A549 (cell line): Measurements from ENCODE around the gene DNAJC2.
"Not testable (repeated sequence)": the region's sequence is repeated elsewhere in the genome, so short reads cannot be mapped to it uniquely, and the experiment has no call there.

ENCODE experiments used
- CHD2 ChIP-seq: fragments of 150-350 bp; IDR thresholded peaks from 2 replicates; pipeline ENCODE4 v1.6.1; 2014; ENCODE audit warnings: low read length; ENCODE audit not compliant: partially characterized antibody
- HDAC2 ChIP-seq: fragments of 200-600 bp; sonication (generic); IDR thresholded peaks from 2 replicates; pipeline ENCODE4 v1.6.1; 2016
- JUN ChIP-seq, 2 experiments: fragments of >200 bp; sonication (Bioruptor Twin); formaldehyde crosslinking; IDR thresholded peaks; 2 replicates in 1 of 2; 3 replicates in 1 of 2; pipeline ENCODE4 v1.6.1; 2016 to 2017
- MAFK ChIP-seq: fragments of 450-650 bp; IDR thresholded peaks from 2 replicates; pipeline ENCODE4 v1.6.1; 2014; ENCODE audit not compliant: partially characterized antibody
- MYC ChIP-seq: IDR thresholded peaks from 2 replicates; pipeline ENCODE4 v1.6.1; 2012; ENCODE audit warnings: mild to moderate bottlenecking, inconsistent platforms, low read length, improper control_type of control experiment, borderline replicate concordance
- POLR2AphosphoS2 ChIP-seq: conservative IDR thresholded peaks from 2 replicates; pipeline ENCODE4 v1.6.1; 2012; ENCODE audit warnings: low read length, improper control_type of control experiment, inconsistent platforms
- RAD21 ChIP-seq, 2 experiments: fragments of >200 bp in 1 of 2; sonication (Bioruptor Twin) in 1 of 2; formaldehyde crosslinking in 1 of 2; IDR thresholded peaks in 1 of 2; conservative IDR thresholded peaks in 1 of 2; 2 replicates in 1 of 2; 3 replicates in 1 of 2; pipeline ENCODE4 v1.6.1; 2012 to 2018; ENCODE audit warnings: inconsistent platforms in 1 of 2
- RNF2 ChIP-seq: fragments of 200-600 bp; sonication (generic); IDR thresholded peaks from 2 replicates; pipeline ENCODE4 v1.6.1; 2016; ENCODE audit warnings: low read depth, mild to moderate bottlenecking, antibody characterized with exemption, moderate library complexity, borderline replicate concordance
- SMC3 ChIP-seq: fragments of >200 bp; sonication (Bioruptor Twin); formaldehyde crosslinking; IDR thresholded peaks from 3 replicates; pipeline ENCODE4 v1.6.1; 2018; ENCODE audit warnings: inconsistent platforms
- TFCP2L1 ChIP-seq: fragments of 250-450 bp; sonication (Bioruptor Pico); IDR thresholded peaks from 2 replicates; pipeline ENCODE4 v1.5.0; 2021; ENCODE audit warnings: mild to moderate bottlenecking
- TF ChIP-seq, protein P1 (sequence below): fragments of 450-650 bp; IDR thresholded peaks from 2 replicates; pipeline ENCODE4 v1.6.1; 2014; ENCODE audit warnings: antibody characterized with exemption
- TF ChIP-seq, protein P2 (sequence below): fragments of >200 bp; sonication (Bioruptor Twin); formaldehyde crosslinking; IDR thresholded peaks from 3 replicates; pipeline ENCODE4 v1.5.1; 2016
- TF ChIP-seq, protein P3 (sequence below): fragments of 200-600 bp; sonication (generic); IDR thresholded peaks from 2 replicates; pipeline ENCODE4 v1.6.1; 2016; ENCODE audit warnings: antibody characterized with exemption, mild to moderate bottlenecking, moderate library complexity
- TF ChIP-seq, protein P4 (sequence below): IDR thresholded peaks from 2 replicates; pipeline ENCODE4 v1.6.1; 2012

DNA sequence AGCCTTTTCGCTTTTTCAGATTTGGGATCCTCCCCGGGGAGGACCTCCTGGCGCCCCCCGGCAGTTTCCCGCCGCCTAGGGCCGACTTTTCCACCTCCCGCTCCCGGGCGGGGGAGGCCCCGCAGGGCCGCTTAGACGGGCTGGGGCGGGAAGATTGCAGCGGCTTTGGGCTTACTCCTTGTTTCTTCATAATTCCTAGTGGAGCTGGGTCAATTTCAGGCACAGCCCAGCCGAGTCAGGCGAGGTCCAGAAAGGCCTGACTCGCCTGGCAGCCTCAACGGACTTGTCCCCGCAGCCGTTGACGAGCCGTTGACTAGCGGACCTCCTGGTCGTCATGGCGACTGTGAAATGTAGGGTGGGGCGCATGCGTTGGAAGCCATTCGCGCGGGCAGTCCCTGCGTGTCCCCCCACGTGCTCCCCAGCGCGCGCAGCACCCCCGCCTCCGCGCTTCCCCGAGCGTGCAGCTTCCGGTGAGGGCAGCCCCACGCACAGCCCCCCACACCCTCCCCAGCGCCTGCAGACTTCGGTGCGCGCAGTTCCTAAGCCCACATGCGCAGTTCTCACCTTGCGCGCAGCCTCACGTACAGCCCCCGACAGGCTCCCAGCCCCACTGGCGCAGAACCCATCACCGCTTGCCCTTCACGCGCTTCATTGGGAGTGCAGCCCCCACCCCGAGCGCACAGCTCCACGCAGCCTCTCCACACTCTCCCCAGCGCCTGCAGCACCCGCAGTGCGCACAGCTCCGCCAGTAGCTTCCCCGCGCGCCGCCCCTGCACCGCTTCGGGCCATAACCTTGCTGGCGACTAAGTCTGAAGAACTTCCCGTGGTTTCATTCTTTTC lies 64.4 kb downstream of the DNAJC2 start:
- TF ChIP-seq CHD2; TFCP2L1 (CRISPR knock-in tag); MYC; SMC3; MAFK; RAD21 (conservative IDR thresholded peaks at IDR 0.05 in 1 of 2, IDR thresholded peaks at IDR 0.05 in 1 of 2); POLR2AphosphoS2; HDAC2: not testable (repeated sequence)
- TF ChIP-seq RNF2 (0 out of 2 replicates have a peak, but pooled peaks have one; percentile 46), JUN (IDR thresholded peaks at IDR 0.05) (peak in 1 of 2 experiments; percentile 46; a peak in 2 of 5 replicates)
- TF ChIP-seq, protein P1, sequence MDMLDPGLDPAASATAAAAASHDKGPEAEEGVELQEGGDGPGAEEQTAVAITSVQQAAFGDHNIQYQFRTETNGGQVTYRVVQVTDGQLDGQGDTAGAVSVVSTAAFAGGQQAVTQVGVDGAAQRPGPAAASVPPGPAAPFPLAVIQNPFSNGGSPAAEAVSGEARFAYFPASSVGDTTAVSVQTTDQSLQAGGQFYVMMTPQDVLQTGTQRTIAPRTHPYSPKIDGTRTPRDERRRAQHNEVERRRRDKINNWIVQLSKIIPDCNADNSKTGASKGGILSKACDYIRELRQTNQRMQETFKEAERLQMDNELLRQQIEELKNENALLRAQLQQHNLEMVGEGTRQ, result peak; percentile 41; the same call in 1 of the 2 replicates
- TF ChIP-seq, protein P2, sequence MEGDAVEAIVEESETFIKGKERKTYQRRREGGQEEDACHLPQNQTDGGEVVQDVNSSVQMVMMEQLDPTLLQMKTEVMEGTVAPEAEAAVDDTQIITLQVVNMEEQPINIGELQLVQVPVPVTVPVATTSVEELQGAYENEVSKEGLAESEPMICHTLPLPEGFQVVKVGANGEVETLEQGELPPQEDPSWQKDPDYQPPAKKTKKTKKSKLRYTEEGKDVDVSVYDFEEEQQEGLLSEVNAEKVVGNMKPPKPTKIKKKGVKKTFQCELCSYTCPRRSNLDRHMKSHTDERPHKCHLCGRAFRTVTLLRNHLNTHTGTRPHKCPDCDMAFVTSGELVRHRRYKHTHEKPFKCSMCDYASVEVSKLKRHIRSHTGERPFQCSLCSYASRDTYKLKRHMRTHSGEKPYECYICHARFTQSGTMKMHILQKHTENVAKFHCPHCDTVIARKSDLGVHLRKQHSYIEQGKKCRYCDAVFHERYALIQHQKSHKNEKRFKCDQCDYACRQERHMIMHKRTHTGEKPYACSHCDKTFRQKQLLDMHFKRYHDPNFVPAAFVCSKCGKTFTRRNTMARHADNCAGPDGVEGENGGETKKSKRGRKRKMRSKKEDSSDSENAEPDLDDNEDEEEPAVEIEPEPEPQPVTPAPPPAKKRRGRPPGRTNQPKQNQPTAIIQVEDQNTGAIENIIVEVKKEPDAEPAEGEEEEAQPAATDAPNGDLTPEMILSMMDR, result not testable (repeated sequence)
- TF ChIP-seq, protein P3, sequence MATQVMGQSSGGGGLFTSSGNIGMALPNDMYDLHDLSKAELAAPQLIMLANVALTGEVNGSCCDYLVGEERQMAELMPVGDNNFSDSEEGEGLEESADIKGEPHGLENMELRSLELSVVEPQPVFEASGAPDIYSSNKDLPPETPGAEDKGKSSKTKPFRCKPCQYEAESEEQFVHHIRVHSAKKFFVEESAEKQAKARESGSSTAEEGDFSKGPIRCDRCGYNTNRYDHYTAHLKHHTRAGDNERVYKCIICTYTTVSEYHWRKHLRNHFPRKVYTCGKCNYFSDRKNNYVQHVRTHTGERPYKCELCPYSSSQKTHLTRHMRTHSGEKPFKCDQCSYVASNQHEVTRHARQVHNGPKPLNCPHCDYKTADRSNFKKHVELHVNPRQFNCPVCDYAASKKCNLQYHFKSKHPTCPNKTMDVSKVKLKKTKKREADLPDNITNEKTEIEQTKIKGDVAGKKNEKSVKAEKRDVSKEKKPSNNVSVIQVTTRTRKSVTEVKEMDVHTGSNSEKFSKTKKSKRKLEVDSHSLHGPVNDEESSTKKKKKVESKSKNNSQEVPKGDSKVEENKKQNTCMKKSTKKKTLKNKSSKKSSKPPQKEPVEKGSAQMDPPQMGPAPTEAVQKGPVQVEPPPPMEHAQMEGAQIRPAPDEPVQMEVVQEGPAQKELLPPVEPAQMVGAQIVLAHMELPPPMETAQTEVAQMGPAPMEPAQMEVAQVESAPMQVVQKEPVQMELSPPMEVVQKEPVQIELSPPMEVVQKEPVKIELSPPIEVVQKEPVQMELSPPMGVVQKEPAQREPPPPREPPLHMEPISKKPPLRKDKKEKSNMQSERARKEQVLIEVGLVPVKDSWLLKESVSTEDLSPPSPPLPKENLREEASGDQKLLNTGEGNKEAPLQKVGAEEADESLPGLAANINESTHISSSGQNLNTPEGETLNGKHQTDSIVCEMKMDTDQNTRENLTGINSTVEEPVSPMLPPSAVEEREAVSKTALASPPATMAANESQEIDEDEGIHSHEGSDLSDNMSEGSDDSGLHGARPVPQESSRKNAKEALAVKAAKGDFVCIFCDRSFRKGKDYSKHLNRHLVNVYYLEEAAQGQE, result not testable (repeated sequence)
- TF ChIP-seq, protein P4, sequence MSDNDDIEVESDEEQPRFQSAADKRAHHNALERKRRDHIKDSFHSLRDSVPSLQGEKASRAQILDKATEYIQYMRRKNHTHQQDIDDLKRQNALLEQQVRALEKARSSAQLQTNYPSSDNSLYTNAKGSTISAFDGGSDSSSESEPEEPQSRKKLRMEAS, result peak; percentile 99
